Liver (tissue), 9 donors: Measurements from ENCODE around the gene MAP3K4. TPM values are rescaled to one million over a fixed set of nuclear protein-coding genes. Genes with fewer than 3 reads are reported as not detected.

ENCODE experiments used
- DNase-seq: peaks from one replicate; pipeline ENCODE4 v3.0.0-alpha.2; 2017; ENCODE audit warnings: low spot score
- H3K27ac ChIP-seq, 2 donors: one replicate each; pipeline ENCODE4 v1.7.0; 2013; ENCODE audit warnings: inconsistent platforms in 2 of 2, low read length in 2 of 2, control low read depth in 1 of 2, low read depth in 1 of 2, mild to moderate bottlenecking in 1 of 2
- H3K27me3 ChIP-seq, 4 donors: one replicate each; pipeline versions ENCODE4 v1.6.1 to v1.7.0; 2013; ENCODE audit warnings: low read length in 3 of 4, inconsistent platforms in 1 of 4, mild to moderate bottlenecking in 1 of 4, moderate library complexity in 1 of 4; ENCODE audit not compliant: control insufficient read depth in 4 of 4, insufficient read depth in 4 of 4
- H3K36me3 ChIP-seq, 4 donors: one replicate each; pipeline versions ENCODE4 v1.6.1 to v1.7.0; 2013; ENCODE audit warnings: low read length in 3 of 4, mild to moderate bottlenecking in 3 of 4, low read depth in 1 of 4, moderate library complexity in 1 of 4; ENCODE audit not compliant: control insufficient read depth in 4 of 4, insufficient read depth in 3 of 4
- H3K4me1 ChIP-seq, 4 donors: one replicate each; pipeline versions ENCODE4 v1.6.1 to v1.7.0; 2013; ENCODE audit warnings: low read length in 3 of 4, mild to moderate bottlenecking in 3 of 4, moderate library complexity in 1 of 4; ENCODE audit not compliant: control insufficient read depth in 4 of 4, insufficient read depth in 4 of 4
- H3K4me3 ChIP-seq, 3 donors: one replicate each; pipeline versions ENCODE4 v1.6.1 to v1.7.0; 2013; ENCODE audit warnings: low read length in 3 of 3, control low read depth in 1 of 3, low read depth in 1 of 3, mild to moderate bottlenecking in 1 of 3
- H3K9ac ChIP-seq, 2 donors: one replicate each; pipeline ENCODE4 v1.7.0; 2013; ENCODE audit warnings: low read length in 2 of 2, mild to moderate bottlenecking in 2 of 2, moderate library complexity in 2 of 2, control low read depth in 1 of 2, low read depth in 1 of 2
- H3K9me3 ChIP-seq, 4 donors: one replicate each; pipeline versions ENCODE4 v1.6.1 to v1.7.0; 2013; ENCODE audit warnings: low read length in 3 of 4; ENCODE audit not compliant: control insufficient read depth in 4 of 4
- ATF3 ChIP-seq: IDR thresholded peaks from 2 replicates; pipeline ENCODE4 v1.6.1; 2016; ENCODE audit warnings: antibody characterized with exemption
- CTCF ChIP-seq: fragments of 150-350 bp; IDR thresholded peaks from 2 replicates; pipeline ENCODE4 v1.5.1; 2017; ENCODE audit warnings: improper control_type of control experiment, low read depth, low read length; ENCODE audit not compliant: missing input control
- EGR1 ChIP-seq, 2 donors: IDR thresholded peaks; 2 replicates each; pipeline ENCODE4 v1.6.1; 2016 to 2018; ENCODE audit warnings: antibody characterized with exemption in 2 of 2, low read depth in 2 of 2
- FOXA1 ChIP-seq: IDR thresholded peaks from 2 replicates; pipeline ENCODE4 v1.6.1; 2016; ENCODE audit warnings: antibody characterized with exemption
- FOXA2 ChIP-seq: IDR thresholded peaks from 2 replicates; pipeline ENCODE4 v1.6.1; 2016; ENCODE audit warnings: antibody characterized with exemption
- GABPA ChIP-seq, 2 donors: IDR thresholded peaks in 1 of 2; conservative IDR thresholded peaks in 1 of 2; 2 replicates each; pipeline ENCODE4 v1.6.1; 2016; ENCODE audit warnings: antibody characterized with exemption in 2 of 2, mild to moderate bottlenecking in 1 of 2, moderate library complexity in 1 of 2
- HNF4A ChIP-seq, 2 donors: conservative IDR thresholded peaks; 2 replicates each; pipeline ENCODE4 v1.6.1; 2016; ENCODE audit warnings: antibody characterized with exemption in 2 of 2, mild to moderate bottlenecking in 2 of 2
- HNF4G ChIP-seq: IDR thresholded peaks from 2 replicates; pipeline ENCODE4 v1.6.1; 2016; ENCODE audit warnings: antibody characterized with exemption
- JUND ChIP-seq, 2 donors: IDR thresholded peaks; 2 replicates each; pipeline ENCODE4 v1.6.1; 2016; ENCODE audit warnings: antibody characterized with exemption in 2 of 2
- MAX ChIP-seq: IDR thresholded peaks from 2 replicates; pipeline ENCODE4 v1.6.1; 2016; ENCODE audit warnings: antibody characterized with exemption
- NR2F2 ChIP-seq: IDR thresholded peaks from 2 replicates; pipeline ENCODE4 v1.6.1; 2016; ENCODE audit warnings: antibody characterized with exemption
- RAD21 ChIP-seq, 2 donors: IDR thresholded peaks; 2 replicates each; pipeline ENCODE4 v1.6.1; 2016; ENCODE audit warnings: antibody characterized with exemption in 2 of 2, mild to moderate bottlenecking in 2 of 2
- RXRA ChIP-seq, 2 donors: IDR thresholded peaks; 2 replicates each; pipeline ENCODE4 v1.6.1; 2017 to 2018; ENCODE audit warnings: antibody characterized with exemption in 2 of 2, mild to moderate bottlenecking in 1 of 2
- SP1 ChIP-seq: IDR thresholded peaks from 2 replicates; pipeline ENCODE4 v1.6.1; 2018; ENCODE audit warnings: antibody characterized with exemption, mild to moderate bottlenecking
- TAF1 ChIP-seq: conservative IDR thresholded peaks from 2 replicates; pipeline ENCODE4 v1.6.1; 2016; ENCODE audit warnings: antibody characterized with exemption, mild to moderate bottlenecking
- ZBTB33 ChIP-seq: IDR thresholded peaks from 2 replicates; pipeline ENCODE4 v1.6.1; 2016; ENCODE audit warnings: antibody characterized with exemption
- WGBS: extraction: QIAGEN DNeasy Blood & Tissue Kit; methylation state at CpG from one replicate; pipeline ENCODE4 v1.1.7; 2013; 5-methylcytosine and 5-hydroxymethylcytosine counted together
- polyA plus RNA-seq, 2 donors: library from polyadenylated mRNA; stranded (reverse) in 1 of 2; unstranded in 1 of 2; fragments of 200-250 nt in 1 of 2; fragments of >200 nt in 1 of 2; fragmentation: Nextera tagmentation in 1 of 2; extraction: Ambion mirVana in 1 of 2; gene quantifications; one replicate each; pipeline versions ENCODE4 v1.2.1 to v1.2.3, GENCODE V29; 2013 to 2015
- total RNA-seq, 2 donors: library from RNA; depleted of rRNA; stranded (reverse); fragments of >200 nt; gene quantifications; one replicate each; pipeline ENCODE4 v1.2.3, GENCODE V29; 2014
- donor health status: healthy.
- donor health status: healthy.
- donor health status: healthy.
- donor health status: healthy.
- donor health status: healthy.

Gene MAP3K4
- total and polyA plus RNA-seq, 4 donors: 4.3 to 20.0 (median 11.7) TPM

GRCh38 chr6:161019324-161019839 is 27.8 kb downstream of the MAP3K4 start:
- no peak for TF ChIP-seq FOXA2
- no peak for TF ChIP-seq SP1
- TF ChIP-seq ATF3: no peak
- TF ChIP-seq HNF4G: no peak
- no peak for TF ChIP-seq GABPA (IDR thresholded peaks at IDR 0.05 in 1 of 2, conservative IDR thresholded peaks at IDR 0.05 in 1 of 2)
- TF ChIP-seq RXRA (IDR thresholded peaks at IDR 0.05): no peak
- H3K36me3 ChIP-seq: no peaks in the 10 kb centered on the region
- H3K4me3 ChIP-seq: no peak overlapping the region
- H3K27ac ChIP-seq: no peak overlapping the region
- 95% methylated on average over 13 of the region's 13 CpGs for WGBS
- H3K9me3 ChIP-seq: no peaks in the 10 kb centered on the region
- H3K27me3 ChIP-seq: no peaks in the 10 kb centered on the region
- H3K4me1 ChIP-seq: no peaks in the 10 kb centered on the region
- no peak overlapping the region for H3K9ac ChIP-seq
- DNase-seq: no peak

- TF ChIP-seq EGR1 (IDR thresholded peaks at IDR 0.05; ENCODE audit: low read depth in 2 of 2) (no peak), MAX (no peak)
- no peaks in the 10 kb centered on the region for H3K4me1 ChIP-seq
- no peak overlapping the region for H3K9ac ChIP-seq
- no peaks in the 10 kb centered on the region for H3K9me3 ChIP-seq
- no peak overlapping the region for H3K27ac ChIP-seq
- no peak for DNase-seq
- H3K36me3 ChIP-seq: no peaks in the 10 kb centered on the region
- H3K4me3 ChIP-seq: no peak overlapping the region
- H3K27me3 ChIP-seq: no peaks in the 10 kb centered on the region
Measured at GRCh38 chr6:161021543-161021942, 30.0 kb downstream of the MAP3K4 start.

GRCh38 chr6:161021998-161022743 is 30.6 kb downstream of the MAP3K4 start:
- Histone ChIP-seq H3K27ac (no peak overlapping the region), H3K4me3 (no peak overlapping the region), H3K9ac (no peak overlapping the region), H3K27me3 (no peaks in the 10 kb centered on the region), H3K9me3 (no peaks in the 10 kb centered on the region), H3K4me1 (no peaks in the 10 kb centered on the region), H3K36me3 (no peaks in the 10 kb centered on the region)
- WGBS: 92% methylated on average over 8 of the region's 8 CpGs
- DNase-seq: no peak
- TF ChIP-seq CTCF: no peak

GRCh38 chr6:161023316-161023715 is 31.7 kb downstream of the MAP3K4 start:
- WGBS: 90% methylated on average over 2 of the region's 2 CpGs
- no peak overlapping the region for H3K27ac ChIP-seq
- no peaks in the 10 kb centered on the region for H3K36me3 ChIP-seq
- no peaks in the 10 kb centered on the region for H3K9me3 ChIP-seq
- no peak for DNase-seq
- H3K27me3 ChIP-seq: no peaks in the 10 kb centered on the region
- no peaks in the 10 kb centered on the region for H3K4me1 ChIP-seq
- H3K4me3 ChIP-seq: no peak overlapping the region
- H3K9ac ChIP-seq: no peak overlapping the region
- no peak for TF ChIP-seq NR2F2
- TF ChIP-seq ZBTB33: no peak
- TF ChIP-seq RAD21 (IDR thresholded peaks at IDR 0.05): no peak
- TF ChIP-seq ATF3: no peak
- TF ChIP-seq SP1: no peak
- TF ChIP-seq HNF4A (conservative IDR thresholded peaks at IDR 0.05): no peak
- TF ChIP-seq TAF1: no peak
- no peak for TF ChIP-seq HNF4G
- TF ChIP-seq GABPA (IDR thresholded peaks at IDR 0.05 in 1 of 2, conservative IDR thresholded peaks at IDR 0.05 in 1 of 2): no peak
- TF ChIP-seq FOXA1: no peak
- TF ChIP-seq JUND (IDR thresholded peaks at IDR 0.05): no peak
